Keratinocyte (primary cell): ENCODE results near the gene FAM53B.

Experiments
- CTCF ChIP-seq, 3 experiments: IDR thresholded peaks in 1 of 3; conservative IDR thresholded peaks in 1 of 3; optimal IDR thresholded peaks in 1 of 3; 2 replicates in 2 of 3; 3 replicates in 1 of 3; pipeline versions ENCODE3 to v1.5.1; 2011; ENCODE audit warnings: low read length in 3 of 3, mild to moderate bottlenecking in 3 of 3, moderate library complexity in 2 of 3, control low read depth in 1 of 3, inconsistent platforms in 1 of 3; ENCODE audit not compliant: insufficient read depth in 2 of 3; ENCODE audit errors: extremely low read depth in 1 of 3
- EZH2 ChIP-seq: IDR thresholded peaks from one replicate; pipeline ENCODE4 v1.6.1; 2012; ENCODE audit warnings: inconsistent platforms, mild to moderate bottlenecking, low read length, moderate library complexity

DNA sequence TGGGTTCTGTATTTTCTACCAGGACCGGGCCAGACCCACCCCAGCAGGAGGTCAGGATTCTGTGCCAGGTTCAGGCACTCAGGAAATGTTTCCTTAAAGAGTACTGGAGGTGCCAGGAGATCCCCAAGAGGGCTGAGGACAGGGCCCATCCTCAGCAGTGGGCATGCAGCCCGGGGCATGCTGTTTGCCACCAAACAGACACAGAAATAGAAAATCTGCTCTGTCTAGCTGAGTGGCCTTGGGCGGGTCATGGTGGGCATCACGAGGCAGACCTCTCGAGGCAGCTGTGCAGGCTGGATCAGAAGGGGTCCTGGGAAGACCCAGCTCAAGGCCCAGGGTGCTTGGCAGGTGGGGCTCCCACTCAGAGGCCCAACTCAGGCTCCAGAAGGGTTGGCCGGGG, 105.0 kb downstream of the FAM53B start:
- TF ChIP-seq CTCF (optimal IDR thresholded peaks at IDR 0.05 in 1 of 3, IDR thresholded peaks at IDR 0.05 in 1 of 3, conservative IDR thresholded peaks at IDR 0.05 in 1 of 3; ENCODE audit: extremely low read depth in 1 of 3, insufficient read depth in 2 of 3, low read length in 3 of 3) (no peak), EZH2 (no peak)
